ENCODE measurements around the gene NDE1. TPM values are rescaled to one million over a fixed set of nuclear protein-coding genes. Genes with fewer than 3 reads are reported as not detected.

Gene NDE1
- total RNA-seq, 2 donors from 2014 or later, result 38.5 to 50.3 TPM

GRCh38 chr16:15694499-15694898, 44.5 kb downstream of the NDE1 start:
- peaks cover 21% of the 10 kb centered on the region for H3K36me3 ChIP-seq
- H3K4me3 ChIP-seq, result no peak overlapping the region
- intact Hi-C loops (cut with DNase I), result no loop called here
- H3K27me3 ChIP-seq, result no peaks in the 10 kb centered on the region
- no peak overlapping the region for H3K27ac ChIP-seq
- DNase-seq, result no peak
- TF ChIP-seq, protein P1, sequence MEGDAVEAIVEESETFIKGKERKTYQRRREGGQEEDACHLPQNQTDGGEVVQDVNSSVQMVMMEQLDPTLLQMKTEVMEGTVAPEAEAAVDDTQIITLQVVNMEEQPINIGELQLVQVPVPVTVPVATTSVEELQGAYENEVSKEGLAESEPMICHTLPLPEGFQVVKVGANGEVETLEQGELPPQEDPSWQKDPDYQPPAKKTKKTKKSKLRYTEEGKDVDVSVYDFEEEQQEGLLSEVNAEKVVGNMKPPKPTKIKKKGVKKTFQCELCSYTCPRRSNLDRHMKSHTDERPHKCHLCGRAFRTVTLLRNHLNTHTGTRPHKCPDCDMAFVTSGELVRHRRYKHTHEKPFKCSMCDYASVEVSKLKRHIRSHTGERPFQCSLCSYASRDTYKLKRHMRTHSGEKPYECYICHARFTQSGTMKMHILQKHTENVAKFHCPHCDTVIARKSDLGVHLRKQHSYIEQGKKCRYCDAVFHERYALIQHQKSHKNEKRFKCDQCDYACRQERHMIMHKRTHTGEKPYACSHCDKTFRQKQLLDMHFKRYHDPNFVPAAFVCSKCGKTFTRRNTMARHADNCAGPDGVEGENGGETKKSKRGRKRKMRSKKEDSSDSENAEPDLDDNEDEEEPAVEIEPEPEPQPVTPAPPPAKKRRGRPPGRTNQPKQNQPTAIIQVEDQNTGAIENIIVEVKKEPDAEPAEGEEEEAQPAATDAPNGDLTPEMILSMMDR (IDR thresholded peaks at IDR 0.05), result no peak
- no peaks in the 10 kb centered on the region for H3K9me3 ChIP-seq
- no peaks in the 10 kb centered on the region for H3K4me1 ChIP-seq
- no peak overlapping the region for H3K9ac ChIP-seq (ENCODE audit: low read depth in 2 of 2, low read length in 2 of 2)

DNA sequence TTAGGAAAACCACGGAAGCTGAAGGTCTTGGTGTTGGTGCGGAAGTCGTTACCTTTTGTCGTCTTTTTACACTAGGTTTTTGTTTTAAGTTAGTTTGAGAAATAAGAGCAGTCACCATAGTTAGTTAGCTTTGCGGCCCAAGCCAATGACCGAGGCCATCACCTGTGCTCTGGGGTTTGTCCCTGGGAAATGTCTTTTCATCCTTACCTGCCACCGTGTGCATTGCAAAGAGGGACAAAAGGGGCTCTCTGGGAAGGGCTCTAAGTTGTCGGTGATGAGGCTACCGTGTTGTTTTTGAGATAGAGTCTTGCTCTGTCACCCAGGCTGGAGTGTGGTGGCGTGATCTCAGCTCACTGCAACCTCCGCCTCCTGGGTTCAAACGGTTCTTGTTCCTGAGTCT, 49.8 kb downstream of the NDE1 start:
- intact Hi-C loops (cut with DNase I), result loop anchor here (5.0 kb wide), 1 partner anchor 178 kb away; no protein-coding TSS in a partner anchor
- H3K4me3 ChIP-seq, result no peak overlapping the region
- H3K27ac ChIP-seq, result no peak overlapping the region
- DNase-seq, result no peak
- no peak overlapping the region for H3K9ac ChIP-seq (ENCODE audit: low read depth in 2 of 2, low read length in 2 of 2)
- no peaks in the 10 kb centered on the region for H3K27me3 ChIP-seq
- no peaks in the 10 kb centered on the region for H3K9me3 ChIP-seq
- H3K4me1 ChIP-seq, result no peaks in the 10 kb centered on the region
- TF ChIP-seq, protein P1 (IDR thresholded peaks at IDR 0.05), result no peak
- H3K36me3 ChIP-seq, result peaks cover 19% of the 10 kb centered on the region

GRCh38 chr16:15701367-15701766, 51.3 kb downstream of the NDE1 start:
- no peak for DNase-seq
- TF ChIP-seq, protein P1 (IDR thresholded peaks at IDR 0.05), result no peak
- H3K4me3 ChIP-seq, result no peak overlapping the region
- H3K4me1 ChIP-seq, result no peaks in the 10 kb centered on the region
- H3K9ac ChIP-seq (ENCODE audit: low read depth in 2 of 2, low read length in 2 of 2), result no peak overlapping the region
- intact Hi-C loops (cut with DNase I), result loop anchor here (5.0 kb wide), 1 partner anchor 179 kb away; no protein-coding TSS in a partner anchor
- peaks cover 17% of the 10 kb centered on the region for H3K36me3 ChIP-seq
- no peaks in the 10 kb centered on the region for H3K9me3 ChIP-seq
- H3K27ac ChIP-seq, result no peak overlapping the region
- no peaks in the 10 kb centered on the region for H3K27me3 ChIP-seq

GRCh38 chr16:15701975-15702970, 52.2 kb downstream of the NDE1 start:
- Histone ChIP-seq H3K27me3 (no peaks in the 10 kb centered on the region), H3K36me3 (peaks cover 14% of the 10 kb centered on the region), H3K27ac (no peak overlapping the region), H3K4me1 (no peaks in the 10 kb centered on the region), H3K4me3 (no peak overlapping the region), H3K9ac (ENCODE audit: low read depth in 2 of 2, low read length in 2 of 2) (no peak overlapping the region), H3K9me3 (no peaks in the 10 kb centered on the region)
- DNase-seq, result no peak
- TF ChIP-seq, protein P1 (IDR thresholded peaks at IDR 0.05), result no peak
- intact Hi-C loops (cut with DNase I), result loop anchor here (5.0 kb wide), 1 partner anchor 180 kb away; no protein-coding TSS in a partner anchor

DNA sequence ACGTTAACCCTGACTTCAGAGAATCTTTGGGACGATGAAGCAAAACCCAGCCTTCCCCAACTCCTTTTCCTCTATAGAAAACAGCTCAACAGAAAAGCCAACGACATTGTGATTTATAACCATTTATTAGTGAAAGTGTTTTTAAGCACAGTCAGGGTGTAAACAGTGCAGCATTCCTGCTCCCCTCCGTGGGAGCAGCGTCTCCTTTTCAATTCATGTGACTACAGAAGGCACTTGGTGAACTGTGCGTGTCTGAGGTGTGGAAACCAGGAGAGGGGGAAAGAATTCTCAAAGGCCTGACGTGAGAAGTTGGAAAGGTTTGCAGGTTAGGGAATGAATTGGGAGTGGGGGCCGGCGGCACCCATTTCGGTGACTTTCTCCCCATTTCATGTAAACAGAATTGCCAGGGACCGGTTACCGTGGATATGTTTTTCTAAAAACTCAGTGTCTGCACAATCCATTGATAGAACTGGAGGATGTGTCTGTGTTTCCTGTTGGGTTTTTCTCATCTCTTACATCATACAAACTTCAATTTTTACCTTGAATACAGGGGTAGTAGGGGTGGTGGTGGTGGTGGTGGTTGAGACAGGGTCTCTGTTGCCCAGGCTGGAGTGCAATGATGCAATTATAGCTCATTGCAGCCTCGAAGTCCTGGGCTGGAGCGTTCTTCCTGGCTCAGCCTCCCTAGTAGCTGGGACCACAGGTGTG, 53.1 kb downstream of the NDE1 start:
- no peaks in the 10 kb centered on the region for H3K4me1 ChIP-seq
- DNase-seq, result no peak
- intact Hi-C loops (cut with DNase I), result loop anchor here (5.0 kb wide), 1 partner anchor 181 kb away; no protein-coding TSS in a partner anchor
- no peaks in the 10 kb centered on the region for H3K27me3 ChIP-seq
- H3K9me3 ChIP-seq, result no peaks in the 10 kb centered on the region
- H3K9ac ChIP-seq (ENCODE audit: low read depth in 2 of 2, low read length in 2 of 2), result no peak overlapping the region
- H3K36me3 ChIP-seq, result peaks cover 14% of the 10 kb centered on the region
- H3K27ac ChIP-seq, result no peak overlapping the region
- H3K4me3 ChIP-seq, result no peak overlapping the region
- TF ChIP-seq, protein P1 (IDR thresholded peaks at IDR 0.05), result no peak
